GM19239 (cell line): ENCODE measurements around the gene INO80B.
"Not testable (repeated sequence)": the region's sequence is repeated elsewhere in the genome, so short reads cannot be mapped to it uniquely, and the experiment has no call there.

ENCODE experiments used
- DNase-seq: peaks from one replicate; pipeline ENCODE4 v3.0.0; 2011; ENCODE audit warnings: low spot score; ENCODE audit not compliant: insufficient read length
- FAIRE-seq: peaks from 2 replicates; lab custom pipeline; 2011; peaks lifted over from hg19 to GRCh38; lab: Jason Lieb, UNC

INO80B gene

GRCh38 chr2:74472086-74472944 is 17.4 kb downstream of the INO80B start, which contains the start of gene MRPL53:
TSS of gene MRPL53 (minus strand) at chr2:74472680. CDS start at chr2:74472660, 20 bp downstream.
- peak; percentile 74 for DNase-seq
- peak; percentile 92 for FAIRE-seq

- FAIRE-seq = peak; percentile 57
- DNase-seq = no peak
Observed at GRCh38 chr2:74472945-74473258, 18.0 kb downstream of the INO80B start.

GRCh38 chr2:74474481-74474880 is 19.6 kb downstream of the INO80B start:
- no peak for DNase-seq
- no peak for FAIRE-seq

DNA sequence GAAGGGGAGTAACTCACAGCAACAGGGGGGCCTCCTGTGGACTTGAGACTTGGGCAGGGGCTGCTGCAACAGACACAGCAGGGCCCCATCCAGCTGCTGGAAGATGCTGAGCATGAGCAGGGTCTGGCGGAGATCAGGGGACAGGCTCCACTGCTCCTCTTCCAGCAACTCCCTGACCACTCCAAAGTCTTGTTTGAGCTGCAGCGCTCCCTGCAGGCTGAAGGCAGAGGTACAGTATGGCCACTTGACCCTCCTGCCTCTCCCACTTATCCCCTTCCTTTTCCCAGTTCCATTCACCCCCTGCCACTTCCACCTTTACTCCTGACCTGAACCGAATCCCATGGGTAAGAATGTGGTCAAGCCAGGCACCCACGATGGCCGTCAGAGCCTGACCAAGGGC is 20.0 kb downstream of the INO80B start:
- no peak for FAIRE-seq
- no peak for DNase-seq

- FAIRE-seq (no peak), DNase-seq (no peak)
Observed at GRCh38 chr2:74481431-74481830, 26.5 kb downstream of the INO80B start.

- no peak for DNase-seq
Observed at GRCh38 chr2:74481961-74482800, 27.3 kb downstream of the INO80B start.

DNA sequence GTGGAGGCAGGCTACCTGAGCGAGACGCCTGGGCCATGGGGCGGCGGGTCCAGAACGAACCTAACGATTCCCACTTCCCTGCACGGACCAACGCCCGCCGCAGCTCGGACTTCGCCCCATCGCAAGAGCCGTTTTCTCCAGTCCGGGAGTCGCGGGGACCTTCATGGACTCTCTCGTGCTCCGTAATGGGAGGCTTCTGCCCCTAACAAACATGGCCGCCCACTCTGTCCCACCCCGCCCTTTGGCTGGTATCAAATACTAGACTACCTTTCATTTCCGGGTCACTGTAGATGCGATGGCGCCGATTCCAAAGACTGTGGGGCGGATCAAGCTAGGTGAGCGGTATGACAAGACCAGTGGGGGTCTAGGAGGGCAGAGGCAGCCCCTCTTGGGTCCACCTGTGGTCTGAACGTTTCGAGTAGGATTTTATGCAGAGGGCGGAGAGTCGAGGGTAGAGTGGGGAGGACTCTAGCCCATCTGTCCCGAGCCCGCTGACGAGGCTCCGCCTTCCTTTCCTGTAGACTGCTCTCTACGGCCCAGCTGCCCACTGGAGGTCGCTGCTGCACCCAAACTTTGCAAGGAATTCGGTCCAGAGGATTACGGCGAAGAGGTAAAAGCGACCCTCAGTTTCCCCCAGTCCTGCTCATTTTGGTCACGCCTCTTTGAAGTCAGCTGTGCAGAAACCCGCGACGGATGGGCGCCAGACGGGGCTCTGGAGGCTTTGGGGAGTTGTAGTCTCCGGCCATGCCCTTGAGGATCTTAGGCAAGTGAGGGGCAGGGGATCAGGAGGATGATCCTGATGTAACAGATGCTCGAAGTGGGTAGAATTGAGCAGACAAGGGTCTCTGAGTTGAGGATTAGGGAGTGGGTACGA is 28.2 kb downstream of the INO80B start, which contains the start of the genes CCDC142 and TTC31:
Gene CCDC142, minus strand, starts transcription at position 198 of the 874 bp plus-strand sequence. Its CDS starts 161 bp downstream, at position 37.
Gene TTC31, plus strand, starts transcription at position 281 of the 874 bp plus-strand sequence. Its CDS starts 15 bp downstream, at position 296.
- DNase-seq (peak; percentile 87), FAIRE-seq (peak; percentile 97)

More at GRCh38 chr2:74481961-74482800, 27.3 kb downstream of the INO80B start:
- no peak for FAIRE-seq

DNA sequence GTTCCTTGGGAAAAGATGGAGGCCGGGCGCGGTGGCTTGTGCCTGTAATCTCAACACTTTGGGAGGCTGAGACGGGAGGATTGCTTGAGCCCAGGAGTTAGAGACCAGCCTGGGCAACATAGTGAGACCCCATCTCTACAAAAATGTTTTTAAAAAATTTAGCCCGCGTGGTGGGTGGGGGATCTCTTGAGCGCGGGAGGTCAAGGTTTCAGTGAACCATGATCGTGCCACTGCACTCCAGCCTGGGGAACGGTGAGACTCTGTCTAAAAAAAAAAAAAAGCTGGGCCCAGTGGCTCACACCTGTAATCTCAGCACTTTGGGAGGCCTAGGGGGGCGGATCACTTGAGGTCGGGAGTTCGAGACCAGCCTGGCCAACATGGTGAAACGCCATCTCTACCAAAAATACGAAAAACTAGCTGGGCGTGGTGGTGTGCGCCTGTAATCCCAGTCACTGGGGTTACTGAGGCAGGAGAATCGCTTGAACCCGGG is 28.8 kb downstream of the INO80B start:
- not testable (repeated sequence) for DNase-seq, FAIRE-seq

DNA sequence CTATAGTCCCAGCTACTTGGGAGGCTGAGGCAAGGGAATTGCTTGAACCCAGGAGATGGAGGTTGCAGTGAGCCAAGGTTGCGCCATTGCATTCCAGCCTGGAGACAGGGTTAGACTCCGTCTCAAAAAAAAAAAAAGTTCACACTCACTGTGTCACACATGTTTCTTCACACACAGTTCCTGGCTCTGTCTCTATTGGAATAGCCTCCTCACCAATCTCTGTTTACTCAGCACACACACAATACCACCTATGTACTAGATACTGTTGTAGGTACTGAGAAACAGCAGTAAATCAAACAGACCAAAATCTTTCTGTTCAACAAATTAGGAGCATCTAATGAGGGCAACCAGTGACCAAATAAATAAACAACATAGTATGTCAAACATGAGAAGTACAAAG is 31.3 kb downstream of the INO80B start:
- FAIRE-seq = no peak

DNA sequence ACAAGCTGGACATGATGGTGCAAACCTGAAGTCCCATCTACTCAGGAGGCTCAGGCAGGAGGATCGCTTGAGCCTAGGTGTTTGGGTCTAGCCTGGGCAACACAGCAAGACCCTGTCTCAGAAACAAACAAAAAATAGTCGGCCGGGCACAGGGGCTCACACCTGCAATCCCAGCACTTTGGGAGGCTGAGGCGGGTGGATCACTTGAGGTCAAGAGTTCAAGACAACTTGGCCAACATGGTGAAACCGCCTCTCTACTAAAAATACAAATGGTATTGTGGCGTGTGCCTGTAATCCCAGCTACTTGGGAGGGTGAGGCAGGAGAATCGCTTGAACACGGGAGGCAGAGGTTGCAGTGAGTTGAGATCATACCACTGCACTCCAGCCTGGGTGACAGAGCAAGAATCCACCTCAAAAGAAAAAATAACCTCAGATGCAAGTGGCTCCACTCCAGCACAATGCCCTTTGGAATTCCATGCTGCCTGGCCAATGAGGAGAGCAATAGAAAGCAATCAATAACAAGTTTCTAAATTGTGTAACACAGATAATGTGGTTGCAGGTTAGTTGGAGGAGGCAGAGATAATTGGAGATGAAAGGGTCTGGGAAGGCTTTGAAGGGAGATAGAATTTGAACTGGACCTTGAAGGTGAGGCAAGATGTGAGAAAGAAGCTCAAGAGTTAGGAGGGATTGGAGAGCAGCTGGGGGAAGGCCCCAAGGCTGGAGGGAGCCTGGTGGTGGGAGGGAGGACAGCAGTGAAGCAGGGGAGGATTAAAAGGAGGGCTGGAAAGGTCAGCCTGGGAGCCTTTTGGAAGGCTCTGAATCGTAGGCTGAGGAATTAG is 34.0 kb downstream of the INO80B start:
- FAIRE-seq (no peak), DNase-seq (no peak)

More for the DNA sequence above, 31.3 kb downstream of the INO80B start:
- DNase-seq = no peak

DNA sequence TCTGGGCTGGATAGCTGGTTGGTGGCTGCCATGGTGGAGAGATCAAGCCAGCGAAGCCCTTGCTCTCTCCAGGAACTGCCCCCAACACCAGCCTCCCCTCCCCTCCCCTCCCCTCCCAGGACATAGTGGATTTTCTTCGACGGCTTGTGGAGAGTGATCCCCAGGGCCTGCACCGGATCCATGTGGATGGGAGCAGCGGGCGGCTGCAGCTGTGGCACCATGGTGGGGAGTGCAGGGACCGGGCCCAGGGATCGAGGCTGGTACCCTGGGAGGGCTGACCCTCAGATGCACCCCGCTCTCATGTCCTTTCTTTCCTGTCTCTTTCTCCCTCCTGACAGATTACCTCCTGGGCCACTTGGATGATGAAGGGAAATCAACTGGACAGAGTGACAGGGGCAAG is 35.0 kb downstream of the INO80B start:
- DNase-seq (no peak), FAIRE-seq (no peak)

DNA sequence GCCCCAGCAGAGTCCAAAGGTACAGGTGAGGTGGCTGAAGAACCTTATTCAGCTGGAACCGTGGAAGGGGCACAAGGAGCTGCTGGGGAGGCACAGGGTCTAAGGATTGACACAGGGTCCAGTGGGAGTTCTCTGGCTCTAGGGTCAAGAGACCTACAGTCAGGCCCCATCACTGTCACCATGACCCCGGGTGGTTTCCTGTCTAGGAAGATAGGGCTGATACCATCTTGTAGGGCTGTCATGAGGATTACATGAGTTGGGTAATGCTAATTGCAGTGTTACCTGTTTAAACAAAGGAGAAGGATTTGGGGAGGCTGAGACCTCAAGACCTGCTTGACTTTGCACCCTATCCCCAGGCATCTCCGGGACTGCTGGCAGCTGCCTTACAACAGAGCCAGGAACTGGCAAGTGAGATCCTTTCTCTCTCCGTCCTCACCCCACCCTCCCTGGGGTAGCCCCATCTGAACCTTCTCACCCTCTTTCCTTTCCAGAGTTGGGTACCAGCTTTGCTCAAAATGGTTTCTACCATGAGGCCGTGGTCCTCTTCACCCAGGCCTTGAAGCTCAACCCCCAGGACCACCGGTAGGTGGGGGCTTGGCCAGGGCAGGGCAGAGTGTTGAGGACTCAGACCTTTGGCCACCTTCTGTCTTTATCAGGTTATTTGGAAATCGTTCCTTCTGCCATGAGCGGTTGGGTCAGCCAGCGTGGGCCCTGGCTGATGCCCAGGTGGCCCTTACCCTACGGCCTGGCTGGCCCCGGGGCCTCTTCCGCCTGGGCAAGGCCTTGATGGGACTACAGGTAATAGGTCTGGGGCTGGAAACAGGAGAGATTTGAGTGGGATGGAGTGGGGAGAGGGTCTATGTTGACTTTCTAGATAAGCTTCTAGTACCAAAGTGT is 37.0 kb downstream of the INO80B start:
- DNase-seq = no peak
- no peak for FAIRE-seq

GRCh38 chr2:74493546-74493945 is 38.7 kb downstream of the INO80B start:
- FAIRE-seq = no peak
- DNase-seq = no peak

DNA sequence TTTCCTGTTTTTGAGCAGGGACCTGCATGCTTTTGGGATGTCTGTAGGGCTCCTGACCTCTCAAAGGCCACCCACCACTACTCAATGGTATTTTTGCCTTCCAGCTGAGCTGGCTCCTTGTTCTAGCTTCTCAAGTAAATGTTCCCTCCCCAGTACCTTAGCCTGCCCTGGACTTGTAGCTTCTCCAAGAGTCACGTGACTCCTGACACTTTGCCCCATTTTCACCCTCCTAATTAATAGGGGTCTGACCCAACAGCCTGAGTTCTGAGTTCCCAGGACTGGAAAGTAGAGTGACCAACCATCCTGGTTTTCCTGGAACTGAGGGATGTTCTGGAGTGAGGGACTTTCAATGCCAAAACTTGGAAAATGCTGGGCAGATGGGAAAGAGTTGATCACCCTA is 40.6 kb downstream of the INO80B start:
- no peak for FAIRE-seq
- DNase-seq = no peak

GRCh38 chr2:74496997-74497776 is 42.3 kb downstream of the INO80B start:
- no peak for FAIRE-seq

DNA sequence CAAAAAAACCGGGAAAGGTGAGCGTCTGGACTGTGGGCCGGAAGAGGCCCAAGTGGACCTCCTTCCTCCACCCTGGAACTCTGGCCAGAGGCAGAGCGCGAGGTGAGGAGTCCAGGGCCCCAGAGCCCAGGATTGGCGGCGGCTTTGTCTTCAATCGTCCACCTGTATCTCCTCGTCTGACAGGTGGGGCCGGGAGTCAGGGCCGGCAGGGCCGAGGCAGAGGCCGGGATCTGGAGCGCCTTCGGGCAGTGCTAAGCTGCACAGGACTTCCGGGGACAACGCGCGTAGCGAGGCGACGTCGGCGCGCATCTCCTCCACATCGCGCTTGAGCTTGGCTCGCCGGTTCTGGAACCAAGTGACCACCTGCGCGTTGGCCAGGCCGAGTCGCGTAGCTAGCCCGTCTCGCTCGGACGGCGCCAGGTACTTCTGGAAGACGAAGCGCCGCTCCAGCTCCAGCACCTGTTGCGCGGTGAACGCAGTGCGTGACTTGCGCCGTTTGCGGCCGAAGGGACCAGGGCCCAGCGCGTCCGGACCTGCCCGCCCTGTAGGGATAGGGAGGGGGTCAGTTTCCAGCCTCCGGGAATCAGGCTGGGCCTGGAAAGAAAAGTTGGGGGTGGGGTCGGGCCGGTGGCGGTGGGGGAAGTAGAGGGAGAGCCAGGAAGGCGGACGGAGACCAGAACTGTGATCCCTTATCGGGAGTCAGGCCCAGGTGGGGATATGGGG is 43.1 kb downstream of the INO80B start:
- peak; percentile 55 for FAIRE-seq
- no peak for DNase-seq

More at GRCh38 chr2:74496997-74497776, 42.3 kb downstream of the INO80B start:
- no peak for DNase-seq
